Esophagus muscularis mucosa (tissue), 4 donors: ENCODE results near the gene SEC61A1. TPM values are rescaled to one million over a fixed set of nuclear protein-coding genes. Genes with fewer than 3 reads are reported as not detected.
A peak's percentile ranks its signal among the peaks of the same experiment; 100 is the strongest.

Experiments
- DNase-seq: peaks from one replicate; pipeline ENCODE4 v3.0.0-alpha.2; 2017; ENCODE audit errors: extremely low spot score
- H3K27ac ChIP-seq, 4 donors: fragments of 200-600 bp; sonication (generic); replicated peaks in 1 of 4; 1 replicate in 3 of 4; 2 replicates in 1 of 4; pipeline ENCODE4 v1.5.1; 2016 to 2019; ENCODE audit warnings: mild to moderate bottlenecking in 1 of 4
- H3K27me3 ChIP-seq, 4 donors: fragments of 200-600 bp; sonication (generic); one replicate each; pipeline versions ENCODE4 v1.5.1 to v1.6.0; 2016 to 2019
- H3K36me3 ChIP-seq, 4 donors: fragments of 200-600 bp; sonication (generic); one replicate each; pipeline ENCODE4 v1.5.1; 2016 to 2019
- H3K4me1 ChIP-seq, 4 donors: fragments of 200-600 bp; sonication (generic); one replicate each; pipeline ENCODE4 v1.5.1; 2016 to 2019
- H3K4me3 ChIP-seq, 4 donors: fragments of 200-600 bp; sonication (generic); 1 replicate in 2 of 4; 2 replicates in 2 of 4; pipeline ENCODE4 v1.5.1; 2016 to 2019; ENCODE audit warnings: mild to moderate bottlenecking in 4 of 4, moderate library complexity in 1 of 4
- H3K9me3 ChIP-seq, 4 donors: fragments of 200-600 bp; sonication (generic); 1 replicate in 3 of 4; 2 replicates in 1 of 4; pipeline ENCODE4 v1.5.1; 2016 to 2019
- CTCF ChIP-seq, 3 experiments: fragments of 200-600 bp in 2 of 3; fragments of 450-650 bp in 1 of 3; sonication (generic) in 2 of 3; IDR thresholded peaks; one replicate each; pipeline ENCODE4 v1.5.1; 2017 to 2019; ENCODE audit warnings: antibody characterized with exemption in 3 of 3, mild to moderate bottlenecking in 2 of 3, moderate library complexity in 1 of 3
- EP300 ChIP-seq: sonication (generic); formaldehyde crosslinking; IDR thresholded peaks from one replicate; pipeline ENCODE4 v1.6.1; 2017; ENCODE audit warnings: antibody characterized with exemption
- POLR2A ChIP-seq: fragments of 450-650 bp; IDR thresholded peaks from one replicate; pipeline ENCODE4 v1.6.1; 2017; ENCODE audit warnings: antibody characterized with exemption, moderate library complexity, mild to moderate bottlenecking, low read depth
- POLR2AphosphoS5 ChIP-seq, 2 donors: sonication (generic); formaldehyde crosslinking; IDR thresholded peaks; one replicate each; pipeline ENCODE4 v1.6.1; 2017; ENCODE audit warnings: antibody characterized with exemption in 2 of 2
- WGBS: methylation state at CpG from one replicate; pipeline ENCODE4 v1.1.5; 2018; 5-methylcytosine and 5-hydroxymethylcytosine counted together
- intact Hi-C: fragments of 100-400 bp; cut with DNase I; formaldehyde crosslinking; loops from one replicate; pipeline ENCODE4 v1.15.1; 2023
- total RNA-seq, 4 donors: library from RNA; depleted of rRNA; stranded (reverse); fragments of >200 nt; gene quantifications; one replicate each; pipeline versions ENCODE4 v1.1.0 to v1.2.1, GENCODE V29; 2016

SEC61A1 gene
- total RNA-seq, 4 donors from 2014 or later = 67.7 to 110 (median 89.6) TPM

- Histone ChIP-seq H3K9me3 (no peaks in the 10 kb centered on the region), H3K4me1 (peaks cover 28 to 36% (median 32%) of the 10 kb centered on the region in 4 donors), H3K27me3 (no peaks in the 10 kb centered on the region), H3K27ac (peak overlapping the region in 2 of 4 donors; percentile 31 to 35), H3K36me3 (peaks cover 39 to 63% (median 55%) of the 10 kb centered on the region in 4 donors), H3K4me3 (no peak overlapping the region)
- intact Hi-C loops = no loop called here
- TF ChIP-seq EP300 = no peak
- TF ChIP-seq POLR2AphosphoS5 (IDR thresholded peaks at IDR 0.05) = no peak
- TF ChIP-seq POLR2A = no peak
- TF ChIP-seq CTCF (IDR thresholded peaks at IDR 0.05) = no peak
- 86% methylated on average over 5 of the region's 13 CpGs for WGBS
- peak; percentile 84 for DNase-seq
Measured at GRCh38 chr3:128072454-128073184, 20.4 kb downstream of the SEC61A1 start.

GRCh38 chr3:128073185-128073725 is 21.0 kb downstream of the SEC61A1 start:
- DNase-seq = no peak
- Histone ChIP-seq H3K4me3 (no peak overlapping the region), H3K36me3 (peaks cover 34 to 56% (median 49%) of the 10 kb centered on the region in 4 donors), H3K27ac (peak overlapping the region in 3 of 4 donors; percentile 31 to 38 (median 35)), H3K27me3 (no peaks in the 10 kb centered on the region), H3K9me3 (no peaks in the 10 kb centered on the region), H3K4me1 (peaks cover 29 to 39% (median 34%) of the 10 kb centered on the region in 4 donors)
- 80% methylated on average over 1 of the region's 6 CpGs for WGBS
- intact Hi-C loops = no loop called here
- TF ChIP-seq CTCF (IDR thresholded peaks at IDR 0.05) (no peak), POLR2AphosphoS5 (IDR thresholded peaks at IDR 0.05) (no peak), POLR2A (no peak), EP300 (no peak)

- peaks cover 28 to 51% (median 43%) of the 10 kb centered on the region in 4 donors for H3K36me3 ChIP-seq
- TF ChIP-seq POLR2AphosphoS5 (IDR thresholded peaks at IDR 0.05) (peak in 1 of 2 donors; percentile 7), CTCF (IDR thresholded peaks at IDR 0.05) (no peak), EP300 (no peak)
- WGBS = 77% methylated on average over 2 of the region's 2 CpGs
- peaks cover 29 to 39% (median 34%) of the 10 kb centered on the region in 4 donors for H3K4me1 ChIP-seq
- intact Hi-C loops = no loop called here
- H3K27me3 ChIP-seq = no peaks in the 10 kb centered on the region
- peak overlapping the region in 3 of 4 donors; percentile 14 to 38 (median 31) for H3K27ac ChIP-seq
- no peak overlapping the region for H3K4me3 ChIP-seq
- no peak for DNase-seq
- no peaks in the 10 kb centered on the region for H3K9me3 ChIP-seq
Measured at GRCh38 chr3:128073807-128074206, 21.6 kb downstream of the SEC61A1 start.

- Histone ChIP-seq H3K36me3 (peaks cover 16 to 39% (median 36%) of the 10 kb centered on the region in 4 donors), H3K4me3 (peak overlapping the region; percentile 56 to 67 (median 60)), H3K27ac (peak overlapping the region; percentile 60 to 77 (median 69)), H3K9me3 (no peaks in the 10 kb centered on the region), H3K4me1 (peaks cover 32 to 39% (median 36%) of the 10 kb centered on the region in 4 donors), H3K27me3 (no peaks in the 10 kb centered on the region)
- intact Hi-C loops = loop anchor here (5.0 kb wide), 4 partner anchors 47 to 532 kb away; partner anchors contain the start of genes EEFSEC and RUVBL1
- no peak for DNase-seq
- WGBS = 38% methylated on average over 7 of the region's 7 CpGs
- TF ChIP-seq POLR2A = no peak
- no peak for TF ChIP-seq EP300
- TF ChIP-seq CTCF (IDR thresholded peaks at IDR 0.05) = no peak
- TF ChIP-seq POLR2AphosphoS5 (IDR thresholded peaks at IDR 0.05) = no peak
Measured at GRCh38 chr3:128074851-128075521, 22.7 kb downstream of the SEC61A1 start.
